Panc1 (cell line): Measurements from ENCODE around the gene AMBP.

Experiments used
- CTCF ChIP-seq: fragments of 450-650 bp; IDR thresholded peaks from 2 replicates; pipeline ENCODE4 v1.5.1; 2017; ENCODE audit warnings: mild to moderate bottlenecking
- POLR2AphosphoS5 ChIP-seq: IDR thresholded peaks from 2 replicates; pipeline ENCODE4 v1.6.1; 2012; ENCODE audit warnings: mild to moderate bottlenecking, low read depth, low read length, moderate library complexity
- TCF7L2 ChIP-seq: IDR thresholded peaks from 2 replicates; pipeline ENCODE4 v1.6.1; 2011; ENCODE audit warnings: mild to moderate bottlenecking, low read depth, low read length, inconsistent platforms

- TF ChIP-seq CTCF (no peak), TCF7L2 (no peak), POLR2AphosphoS5 (no peak)
Observed at GRCh38 chr9:114037961-114038723, 40.0 kb downstream of the AMBP start.
